Femur (tissue), 1 donor: ENCODE measurements around the gene TBC1D2B.
A peak's percentile ranks its signal among the peaks of the same experiment; 100 is the strongest.

Experiments used
- DNase-seq: peaks from one replicate; pipeline ENCODE4 v3.0.0-alpha.2; 2017

Gene TBC1D2B

DNA sequence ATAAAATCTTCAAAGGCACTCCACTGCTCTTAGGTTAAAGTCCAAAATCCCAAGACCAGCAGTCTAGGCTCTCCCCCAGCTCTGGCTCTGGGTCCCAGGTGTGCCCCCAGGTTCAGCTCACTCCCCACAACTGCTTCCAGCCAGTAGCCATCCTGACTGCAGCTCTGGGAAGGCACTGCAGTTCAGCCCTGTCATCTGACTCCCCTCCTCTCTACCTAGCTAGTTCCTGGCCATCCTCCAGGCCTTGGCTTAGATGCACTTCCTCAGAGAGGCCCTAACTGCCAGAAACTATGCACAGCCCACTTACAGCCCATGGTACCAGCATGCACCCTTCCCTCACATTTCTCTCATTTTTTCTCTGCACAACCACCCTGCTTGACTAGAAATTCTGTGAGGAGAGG, 25.5 kb downstream of the TBC1D2B start:
- peak; percentile 74 for DNase-seq

DNA sequence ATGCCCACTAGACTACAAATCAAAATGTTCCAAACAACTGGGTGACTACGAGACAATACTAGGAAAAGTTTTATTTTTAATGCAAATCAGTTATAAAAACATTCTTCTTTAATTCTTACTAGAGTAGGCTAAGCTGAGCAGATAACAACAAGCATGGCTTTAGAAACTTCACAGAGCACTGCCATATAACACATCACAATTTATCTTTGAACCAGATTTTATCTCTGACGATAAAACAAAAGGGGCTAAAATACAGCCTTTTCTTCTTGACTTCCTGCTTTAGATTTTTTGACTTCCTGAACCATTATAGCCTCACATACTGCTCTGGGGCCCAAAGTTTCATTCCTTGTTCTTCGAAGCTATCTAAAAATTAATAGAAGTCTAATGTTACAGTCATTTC, 25.9 kb downstream of the TBC1D2B start:
- DNase-seq, result no peak

DNA sequence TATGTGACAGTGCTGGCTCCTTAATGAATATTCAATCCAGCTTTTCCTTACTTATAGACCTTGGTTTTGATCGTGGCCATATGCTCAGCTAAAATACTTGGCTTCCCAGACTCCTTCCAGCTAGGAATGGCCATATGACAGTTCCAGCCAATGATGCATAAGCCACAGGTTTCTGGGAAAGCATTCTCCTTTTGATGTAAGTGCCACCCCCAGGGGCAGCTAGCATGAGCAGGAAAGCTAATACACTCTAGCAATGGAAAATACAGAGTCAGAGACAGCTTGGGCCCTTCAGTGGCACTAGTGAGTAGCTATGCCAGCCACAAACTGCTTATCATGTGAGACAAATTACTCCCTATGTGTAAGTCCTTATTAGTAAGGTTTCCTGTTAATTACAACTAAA, 26.7 kb downstream of the TBC1D2B start:
- peak; percentile 65 for DNase-seq

DNA sequence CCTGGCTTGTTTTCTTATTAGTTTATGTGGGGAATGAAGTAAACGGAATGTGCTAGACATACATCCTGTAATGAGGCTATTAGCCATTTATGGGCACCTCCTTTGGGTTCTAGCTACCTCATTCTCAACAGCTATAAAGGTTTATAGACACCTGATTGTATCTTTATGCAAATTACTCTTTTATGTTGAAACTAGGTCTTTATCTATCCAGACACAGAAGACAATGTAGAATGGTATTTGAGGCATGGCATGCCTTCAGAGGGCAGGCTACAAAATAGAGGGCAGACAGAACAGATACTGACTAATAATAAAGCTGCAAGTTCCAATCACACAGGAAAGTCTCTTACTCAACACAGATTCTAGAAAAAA, 27.1 kb downstream of the TBC1D2B start:
- no peak for DNase-seq

DNA sequence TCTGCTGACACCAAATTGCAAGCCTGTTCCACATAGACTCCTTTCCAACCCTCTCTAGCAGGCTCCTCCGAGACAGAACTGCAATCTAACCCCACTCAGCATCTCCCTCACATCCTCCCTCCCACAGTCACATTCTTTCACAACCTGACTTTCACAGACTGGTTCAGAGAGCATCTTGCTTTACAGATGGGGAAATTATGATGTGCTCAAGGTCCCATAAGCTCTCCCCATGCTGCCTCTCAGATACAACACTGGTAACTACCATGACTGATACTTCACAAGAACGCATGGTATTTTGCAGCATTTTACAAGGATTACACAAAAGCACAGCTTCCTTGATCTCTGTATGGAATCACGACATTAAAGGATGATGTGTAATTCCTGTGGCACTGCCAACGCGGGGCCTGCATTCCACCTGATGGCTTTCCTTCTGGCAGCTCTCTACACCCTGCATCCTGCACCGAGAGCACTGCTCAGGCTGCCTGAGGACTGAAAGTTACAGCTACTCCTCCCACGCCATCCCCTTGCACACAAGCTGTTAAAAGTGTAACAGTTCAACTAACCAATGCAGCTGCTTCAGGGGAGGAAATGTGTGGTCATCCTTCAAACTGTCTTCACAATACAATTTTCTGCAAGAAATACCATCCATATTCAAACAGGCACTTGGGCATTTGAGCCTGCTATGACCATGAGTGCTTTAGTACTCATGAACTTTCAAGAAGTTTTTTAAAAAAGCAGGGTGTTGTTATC, 27.6 kb downstream of the TBC1D2B start:
- no peak for DNase-seq

DNA sequence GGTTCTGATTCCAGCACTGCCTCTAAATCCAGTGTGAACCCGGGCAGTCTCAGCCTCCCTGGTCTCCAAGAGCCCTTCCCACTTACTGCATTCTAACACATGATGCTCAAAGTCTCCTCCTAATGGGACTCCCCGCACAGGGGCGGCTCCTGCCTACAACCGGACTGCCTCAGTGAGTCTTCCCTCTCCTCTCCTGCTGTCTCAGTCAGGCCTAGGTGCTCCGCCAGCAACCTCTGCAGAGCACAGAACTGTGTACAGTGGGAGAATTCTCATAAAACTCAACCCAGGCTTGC, 28.9 kb downstream of the TBC1D2B start:
- peak; percentile 81 for DNase-seq

DNA sequence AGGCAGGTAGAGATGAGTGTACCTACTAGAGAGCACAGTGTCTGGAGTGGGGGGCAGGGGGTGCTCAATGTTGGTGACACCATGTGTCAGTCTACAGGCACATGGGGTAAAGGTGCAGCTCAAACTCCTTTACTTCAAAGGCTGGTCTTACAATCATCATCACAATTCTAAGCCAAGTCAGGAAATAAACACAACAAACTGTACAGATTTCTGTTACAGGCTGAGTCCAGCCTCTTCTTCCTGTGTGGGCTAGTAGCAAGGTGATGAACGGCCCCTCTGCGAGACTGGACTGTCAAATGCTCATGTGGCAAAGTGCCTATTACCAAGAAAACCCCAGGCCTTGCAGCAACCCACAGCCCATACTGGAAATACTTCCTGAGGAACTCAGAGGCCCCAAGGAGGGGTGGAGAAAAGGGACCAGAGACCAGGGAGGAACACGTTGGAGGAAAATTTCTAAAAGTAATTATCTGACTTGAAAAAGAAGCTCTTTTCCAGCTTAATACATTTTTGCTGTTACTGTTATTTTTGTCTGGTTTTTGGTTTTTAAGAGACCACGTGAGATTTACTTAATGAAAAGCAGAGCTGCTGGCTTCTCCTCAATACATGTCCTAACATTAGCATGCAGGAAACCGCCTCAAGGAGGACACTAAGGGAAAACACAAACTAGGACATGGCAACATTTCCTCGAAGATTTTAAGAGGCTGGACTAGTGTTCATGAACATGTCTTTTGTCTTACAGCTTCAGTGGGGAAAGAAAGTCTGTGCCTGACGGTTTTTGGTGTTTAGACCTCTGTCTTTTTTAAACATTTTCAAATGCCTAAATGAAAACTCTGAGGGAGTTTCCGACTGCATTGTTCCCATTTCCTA, 29.5 kb downstream of the TBC1D2B start:
- peak; percentile 90 for DNase-seq

DNA sequence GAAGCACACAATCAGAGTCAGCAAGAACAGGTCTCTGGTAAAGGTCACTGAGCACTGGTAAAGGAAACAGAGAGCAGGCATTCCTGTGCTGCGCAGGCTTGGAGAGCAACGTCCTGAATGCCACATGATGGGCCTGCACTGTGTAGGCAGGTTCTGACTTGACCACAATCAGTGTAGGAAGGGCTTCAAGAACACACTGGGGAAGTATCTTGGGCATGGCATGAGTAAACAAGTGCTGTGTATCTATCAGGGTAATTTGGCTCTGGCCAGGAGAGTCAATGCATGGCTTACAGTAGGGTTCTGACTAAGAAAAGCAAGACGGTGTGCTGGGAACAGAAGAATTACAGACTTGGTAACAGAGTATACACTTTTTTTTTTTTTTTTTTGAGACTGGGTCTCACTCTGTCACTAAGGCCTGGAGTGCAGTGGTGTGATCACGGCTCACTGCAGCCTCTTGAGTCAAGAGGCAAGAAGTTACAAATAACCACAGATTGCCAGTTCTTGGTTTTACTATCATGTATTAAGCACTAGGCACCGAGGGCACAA, 30.6 kb downstream of the TBC1D2B start:
- no peak for DNase-seq

DNA sequence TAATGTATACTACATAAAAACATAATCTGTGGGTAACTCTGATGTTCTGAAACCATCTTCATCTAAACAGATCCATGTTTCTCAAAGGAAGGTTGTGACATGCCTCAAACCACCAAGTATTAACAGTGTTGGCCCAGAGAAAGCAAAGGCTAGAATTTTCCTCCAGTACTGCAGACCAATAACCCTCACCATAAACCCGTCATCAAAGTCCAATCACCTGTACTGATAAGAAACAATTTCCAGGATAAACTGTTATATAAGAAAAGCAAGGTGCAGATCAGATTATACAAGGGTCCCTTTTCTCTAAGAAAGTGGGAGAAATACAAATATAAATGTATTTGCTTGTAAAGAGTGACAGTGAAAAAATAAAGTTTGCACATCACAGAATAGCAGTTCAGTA, 32.3 kb downstream of the TBC1D2B start:
- DNase-seq, result no peak

DNA sequence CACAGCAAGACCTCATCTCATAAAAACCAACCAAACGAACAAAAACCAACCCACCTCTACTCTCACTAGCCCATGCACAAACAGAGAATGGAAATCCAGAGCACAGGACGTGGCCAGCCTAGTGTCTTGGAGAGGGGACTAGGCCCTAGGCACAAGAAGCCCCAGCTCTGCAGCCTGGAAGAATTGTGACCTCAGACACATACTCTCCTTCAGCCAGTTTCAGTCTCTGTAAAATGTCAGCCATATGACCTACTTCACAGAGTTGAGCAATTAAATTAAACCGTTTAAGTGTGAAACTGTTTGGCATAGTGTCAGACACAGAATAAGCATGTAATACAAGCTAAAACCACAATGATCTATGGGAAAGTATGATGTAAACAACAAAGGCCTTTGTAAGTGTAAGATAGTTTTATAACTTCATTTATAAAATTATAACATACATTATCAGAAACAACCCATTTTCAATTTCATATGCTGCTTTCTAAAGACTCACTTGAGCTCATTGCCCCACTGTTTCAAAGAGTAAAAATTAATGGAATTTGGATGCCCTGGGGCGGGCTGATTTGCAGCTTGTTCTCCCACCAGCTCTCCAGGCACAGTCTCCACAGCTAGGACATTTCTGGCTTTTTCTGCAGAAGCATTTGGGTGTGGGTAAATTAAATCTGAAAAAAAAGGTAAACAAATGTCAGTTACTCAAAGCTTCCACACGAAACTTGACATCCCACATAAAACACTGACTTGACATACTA, 32.9 kb downstream of the TBC1D2B start:
- DNase-seq, result no peak

DNA sequence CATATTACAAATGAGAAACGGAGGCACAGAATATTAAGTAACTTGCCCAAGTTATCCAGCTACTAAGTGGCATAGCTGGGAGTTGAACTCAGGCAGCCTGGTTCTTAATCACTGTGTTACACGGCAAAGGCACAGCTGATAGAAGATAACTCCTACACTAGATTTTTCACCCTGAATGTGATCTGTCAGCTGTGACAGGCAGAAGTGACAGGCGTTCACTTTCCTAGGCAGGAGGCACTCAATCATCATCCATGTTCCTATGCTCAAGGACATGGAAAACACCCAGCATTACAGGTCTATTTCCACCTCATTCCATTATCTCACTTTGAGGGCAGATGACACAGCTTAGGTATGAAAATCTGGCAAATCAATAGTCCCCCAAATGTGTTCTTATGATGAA, 35.6 kb downstream of the TBC1D2B start:
- DNase-seq, result no peak

DNA sequence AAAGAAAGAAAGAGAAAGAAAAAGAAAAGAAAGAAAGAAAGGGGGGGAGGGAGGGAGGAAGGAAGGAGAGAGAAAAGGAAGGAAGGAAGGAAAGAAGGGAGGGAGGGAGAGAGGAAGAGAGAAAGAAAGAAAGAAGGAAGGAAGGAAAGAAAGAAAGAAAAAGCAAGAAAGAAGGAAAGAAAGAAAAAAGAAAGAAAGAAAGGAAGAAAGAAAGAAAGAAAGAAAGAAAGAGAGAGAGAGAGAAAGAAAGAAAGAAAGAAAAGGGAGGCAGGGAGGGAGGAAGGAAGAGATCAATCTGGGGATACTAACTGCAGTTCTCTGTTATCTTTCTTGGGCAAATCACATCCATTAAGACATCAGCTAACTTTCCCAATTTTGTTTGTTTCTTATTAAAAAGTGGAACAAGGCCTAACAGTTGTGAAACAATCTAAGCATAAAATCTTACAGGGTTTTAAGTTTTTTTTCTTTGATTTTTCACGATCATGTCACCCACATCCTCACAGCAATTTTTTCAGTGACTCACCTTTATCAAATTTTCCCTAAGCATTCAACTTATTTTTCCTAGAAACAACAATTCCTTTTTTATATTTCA, 36.8 kb downstream of the TBC1D2B start:
- no peak for DNase-seq

DNA sequence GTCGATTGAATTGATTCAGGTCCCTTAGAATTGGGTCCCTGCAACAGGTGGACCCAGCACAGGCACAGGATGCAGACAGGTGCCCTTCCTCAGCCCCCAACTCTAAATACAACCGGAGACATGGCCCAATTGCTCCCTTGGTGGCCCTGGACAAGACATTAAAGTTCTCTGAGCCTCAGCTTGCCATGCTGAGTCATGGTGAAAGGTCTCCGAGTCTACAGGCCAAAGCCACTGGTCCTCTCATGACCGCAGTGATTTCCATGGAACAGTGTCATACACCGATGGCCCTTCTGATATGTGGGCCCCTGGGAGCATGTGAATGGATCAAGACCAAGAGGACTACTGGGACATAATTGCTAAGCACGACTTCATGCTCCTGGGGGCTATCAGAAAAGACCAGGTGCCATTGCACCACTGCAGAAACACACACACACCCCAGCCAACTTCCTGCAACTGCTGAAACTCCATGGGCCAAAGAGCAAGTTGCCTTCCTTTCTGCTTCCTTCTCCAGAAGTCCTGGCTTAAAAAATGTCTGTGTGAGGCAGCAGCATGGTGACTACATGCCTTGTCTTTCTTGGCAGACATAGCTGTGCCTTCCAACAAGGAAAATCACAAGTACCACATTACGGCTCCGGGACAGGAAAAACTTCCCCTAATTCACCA, 38.8 kb downstream of the TBC1D2B start:
- no peak for DNase-seq

DNA sequence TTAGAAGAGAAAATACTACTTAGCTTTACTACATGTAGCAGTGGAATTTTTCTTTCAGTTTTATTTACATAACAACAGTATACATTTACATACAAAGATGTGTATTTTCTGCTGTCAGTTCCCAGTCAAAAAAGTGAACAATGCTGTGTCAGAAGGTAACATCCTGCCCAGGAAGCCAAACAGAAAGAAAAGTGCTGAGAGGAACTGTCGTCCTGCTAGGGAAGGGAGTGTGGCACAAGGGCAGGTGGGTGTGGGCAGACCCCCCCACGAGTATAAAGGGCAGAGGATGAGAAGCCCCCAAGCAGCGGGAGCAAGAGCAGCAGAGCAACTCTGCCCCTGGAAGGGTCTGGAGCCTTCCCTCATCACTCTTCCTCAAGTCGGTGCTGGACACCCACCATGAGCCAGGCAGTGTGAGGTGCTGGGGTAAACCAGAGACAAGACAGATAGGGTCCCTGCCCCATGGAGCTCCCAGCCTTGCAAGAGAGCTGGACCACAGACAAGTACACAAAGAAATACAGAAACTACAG, 39.7 kb downstream of the TBC1D2B start:
- DNase-seq, result no peak

DNA sequence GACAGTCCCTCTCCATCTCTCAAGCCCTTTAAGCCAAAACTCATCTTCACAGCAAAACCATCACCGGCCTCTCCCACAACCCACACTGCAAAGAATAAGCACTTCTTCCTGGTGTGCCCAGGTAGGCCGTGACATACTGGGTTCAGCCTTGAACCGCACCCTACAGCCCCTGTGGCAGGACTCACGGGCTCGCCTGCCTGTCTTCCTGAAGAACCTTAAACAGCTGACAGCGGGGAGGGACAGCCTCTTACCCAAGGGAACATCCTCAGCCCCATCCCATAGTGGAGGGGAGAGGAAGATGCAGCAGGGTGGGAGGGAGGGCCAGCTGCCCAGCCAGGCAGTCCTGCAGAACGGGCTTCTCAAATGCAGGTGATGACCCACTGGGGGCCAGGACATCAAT, 40.2 kb downstream of the TBC1D2B start:
- no peak for DNase-seq

DNA sequence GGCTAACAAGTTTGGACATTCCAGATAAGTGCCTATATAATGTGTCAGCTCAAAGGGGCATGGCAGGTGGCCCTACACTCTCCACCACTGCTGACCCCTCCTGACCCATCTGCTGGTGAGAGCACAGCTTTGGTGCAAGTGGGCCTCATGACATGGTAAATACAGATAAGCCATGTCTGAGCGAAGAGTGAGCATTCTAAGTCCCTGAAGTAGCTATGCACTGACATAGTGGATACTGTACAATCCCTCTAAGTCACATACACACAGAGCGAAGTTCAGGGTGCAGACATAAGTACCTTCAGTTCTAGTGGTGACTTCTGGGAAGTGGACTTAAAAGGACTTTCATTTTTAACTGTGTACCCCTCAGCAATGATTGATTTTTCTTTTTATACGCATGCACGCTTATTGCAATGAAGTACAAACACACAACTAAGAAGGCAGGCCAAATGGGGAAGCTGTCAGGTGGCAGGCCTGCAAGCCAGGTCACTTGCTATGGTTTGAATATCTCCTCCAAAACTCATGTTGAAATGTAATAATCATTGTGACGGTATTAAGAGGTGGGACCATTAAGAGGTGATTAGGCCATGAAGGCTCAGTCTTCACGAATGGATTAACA, 41.5 kb downstream of the TBC1D2B start:
- no peak for DNase-seq

DNA sequence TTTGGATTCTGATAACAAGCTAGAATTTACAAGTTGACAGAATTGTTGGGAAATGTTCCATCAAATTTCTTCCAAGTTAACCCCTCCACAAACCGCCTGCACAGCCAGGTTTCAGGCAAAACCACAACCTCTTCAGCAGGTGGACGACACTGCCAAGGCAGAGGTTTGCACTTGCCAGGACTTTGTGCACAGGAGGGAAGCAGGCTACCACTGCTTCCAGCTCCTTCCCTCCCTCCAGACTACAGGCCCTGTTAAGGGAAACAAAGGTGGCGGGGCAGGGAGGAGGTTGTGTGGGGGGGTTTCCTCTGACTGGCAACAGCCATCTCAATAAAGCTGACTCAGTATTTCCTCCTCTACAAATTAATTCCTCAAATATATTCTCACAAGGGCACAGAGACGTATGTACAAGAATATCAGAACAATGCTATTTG, 42.2 kb downstream of the TBC1D2B start:
- DNase-seq, result peak; percentile 52

DNA sequence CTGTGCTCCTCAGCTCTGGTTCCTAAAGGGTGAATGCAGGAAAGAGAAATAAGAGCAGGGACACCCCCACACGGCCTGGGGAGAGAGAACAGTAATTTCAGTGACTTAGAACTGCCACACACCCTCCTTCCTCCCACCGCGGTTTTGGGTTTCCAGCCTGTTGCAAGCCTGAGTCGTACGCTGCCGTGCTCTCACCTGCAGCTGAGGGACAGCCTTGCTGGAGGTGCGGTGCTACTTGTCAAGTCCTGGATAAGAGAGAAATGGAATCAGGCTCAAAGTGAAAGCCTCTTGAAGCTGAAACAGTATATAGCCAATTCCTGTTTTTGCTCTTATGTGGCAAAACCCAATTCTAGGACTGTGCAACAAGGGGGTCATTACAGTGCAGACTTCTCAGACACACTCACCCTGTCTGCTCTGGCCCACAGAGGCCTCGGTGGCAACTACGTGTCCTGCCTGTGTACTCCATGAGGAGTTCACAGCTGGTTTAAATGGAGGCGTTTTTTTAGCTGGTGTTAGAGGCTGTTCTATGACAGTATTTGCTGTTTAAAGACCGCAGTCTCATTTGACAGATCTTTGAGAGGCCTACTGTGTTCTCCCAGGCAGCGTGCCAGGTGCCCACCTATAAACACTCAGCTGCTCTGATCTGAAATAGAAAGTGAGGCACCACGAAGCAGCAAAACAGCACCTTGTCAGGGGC, 42.9 kb downstream of the TBC1D2B start:
- DNase-seq, result peak; percentile 56

DNA sequence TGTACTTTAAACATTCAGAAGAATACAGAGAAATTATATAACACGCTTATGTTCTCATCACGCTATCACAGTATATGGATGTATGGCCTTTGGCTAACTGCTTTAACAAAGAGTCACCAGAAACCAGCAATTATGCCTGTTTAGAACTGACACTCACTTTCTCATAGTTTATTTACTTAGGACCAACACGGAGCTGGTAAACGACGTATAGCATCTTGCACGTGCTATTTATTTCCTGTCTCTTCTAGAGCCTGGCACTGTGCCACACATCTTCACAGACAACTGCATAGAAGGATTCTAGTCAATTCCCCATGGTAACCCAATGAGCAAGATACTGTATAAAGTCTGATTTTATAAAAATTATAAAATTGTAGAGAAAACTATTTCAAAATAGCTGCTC, 43.6 kb downstream of the TBC1D2B start:
- no peak for DNase-seq

DNA sequence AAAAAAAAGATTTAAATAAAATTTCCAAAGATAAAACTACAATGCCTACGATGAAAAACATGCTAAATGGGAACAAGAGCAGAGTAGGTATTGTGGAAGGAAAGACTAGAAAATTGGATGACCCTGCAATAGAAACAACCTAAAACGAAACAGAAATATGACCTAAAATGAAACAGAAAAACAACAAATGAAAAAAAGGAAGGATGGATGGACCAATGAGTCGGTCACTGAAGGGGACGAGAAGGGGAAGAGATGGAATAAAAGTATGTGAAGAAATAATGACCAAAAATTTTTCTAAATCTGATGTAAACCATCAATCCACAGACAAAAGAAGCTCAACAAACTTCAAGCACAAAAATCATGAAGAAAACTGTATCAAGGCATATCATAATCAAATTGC, 44.8 kb downstream of the TBC1D2B start:
- DNase-seq, result no peak

DNA sequence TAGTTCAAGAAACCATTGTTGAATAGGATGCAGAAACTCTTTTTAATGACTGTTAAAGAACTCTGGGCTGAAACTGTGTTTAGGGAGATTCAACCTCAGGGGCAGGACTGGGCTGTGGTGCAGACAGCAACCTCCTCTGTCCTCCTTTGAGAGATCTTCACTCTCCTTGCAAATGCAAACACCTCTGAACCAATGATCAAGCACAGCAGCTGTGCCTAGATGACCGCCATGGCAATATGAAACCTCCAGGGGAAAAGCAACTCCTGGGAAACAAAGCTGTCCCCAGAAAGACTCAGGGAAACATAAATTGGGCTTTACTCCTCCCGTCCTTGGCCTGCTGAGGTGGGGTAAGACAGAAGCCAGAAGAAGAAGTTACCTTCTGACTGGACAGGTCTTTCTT, 52.6 kb downstream of the TBC1D2B start:
- no peak for DNase-seq
